ENCODE measurements around the gene CCNY. TPM values are rescaled to one million over a fixed set of nuclear protein-coding genes. Genes with fewer than 3 reads are reported as not detected.

Gene CCNY
- polyA plus RNA-seq, 4 donors = 100 to 118 (median 113) TPM

DNA sequence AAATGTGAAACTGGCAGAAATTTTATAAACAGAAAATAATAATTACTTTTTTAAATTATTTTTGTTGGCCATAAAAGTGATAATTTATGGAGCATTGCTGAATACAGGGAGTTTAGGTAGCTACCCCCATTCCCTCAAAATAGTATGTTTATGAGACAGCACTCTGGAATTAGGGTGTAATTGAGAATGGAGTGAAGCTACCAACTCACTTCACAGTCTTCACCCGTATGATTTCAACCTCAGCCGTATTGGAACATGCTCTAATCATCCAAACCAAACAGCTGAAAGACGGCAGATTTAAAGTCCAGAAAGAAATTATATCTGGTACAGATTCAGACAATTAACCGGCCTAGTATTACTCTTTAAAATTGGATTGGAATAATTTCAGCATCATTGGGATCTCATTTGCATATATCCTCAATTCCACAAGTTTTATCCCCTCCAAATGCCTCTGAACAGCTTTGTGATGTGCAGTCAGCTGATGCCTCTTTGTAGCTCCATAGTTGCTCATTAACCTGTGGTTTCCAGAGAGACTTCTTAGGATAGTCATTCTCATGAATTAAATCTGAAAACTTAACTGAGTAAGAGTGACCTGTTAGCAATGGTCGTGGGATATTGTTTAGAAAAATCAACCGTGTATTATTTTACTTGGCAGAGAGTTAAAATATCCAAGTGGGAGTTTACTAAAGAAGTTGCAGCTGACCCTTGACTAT is 209.7 kb downstream of the CCNY start:
- peak in 1 of 4 donors; percentile 10 for DNase-seq (ENCODE audit: low read depth in 4 of 4, low spot score in 3 of 4)

DNA sequence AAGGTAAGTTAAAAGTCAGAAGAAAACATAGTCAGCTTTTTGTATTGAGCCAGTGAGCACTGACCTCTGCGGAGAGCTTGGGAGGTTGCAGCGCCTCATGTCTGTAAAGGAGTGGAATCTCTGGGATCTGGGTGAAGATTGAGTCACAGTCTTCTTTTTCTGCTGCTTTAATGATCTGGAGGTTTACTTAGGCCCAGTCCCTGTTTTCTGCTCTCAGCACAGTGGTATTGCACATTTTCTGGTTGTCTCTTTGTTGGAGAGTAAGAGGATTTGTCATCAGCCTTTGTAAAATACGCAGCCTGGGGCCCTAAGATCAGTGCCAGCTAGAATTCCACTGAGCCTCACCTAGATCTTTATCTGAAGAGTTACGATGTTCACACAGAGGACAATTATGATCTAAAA is 210.5 kb downstream of the CCNY start:
- DNase-seq (ENCODE audit: low read depth in 4 of 4, low spot score in 3 of 4) = no peak

DNA sequence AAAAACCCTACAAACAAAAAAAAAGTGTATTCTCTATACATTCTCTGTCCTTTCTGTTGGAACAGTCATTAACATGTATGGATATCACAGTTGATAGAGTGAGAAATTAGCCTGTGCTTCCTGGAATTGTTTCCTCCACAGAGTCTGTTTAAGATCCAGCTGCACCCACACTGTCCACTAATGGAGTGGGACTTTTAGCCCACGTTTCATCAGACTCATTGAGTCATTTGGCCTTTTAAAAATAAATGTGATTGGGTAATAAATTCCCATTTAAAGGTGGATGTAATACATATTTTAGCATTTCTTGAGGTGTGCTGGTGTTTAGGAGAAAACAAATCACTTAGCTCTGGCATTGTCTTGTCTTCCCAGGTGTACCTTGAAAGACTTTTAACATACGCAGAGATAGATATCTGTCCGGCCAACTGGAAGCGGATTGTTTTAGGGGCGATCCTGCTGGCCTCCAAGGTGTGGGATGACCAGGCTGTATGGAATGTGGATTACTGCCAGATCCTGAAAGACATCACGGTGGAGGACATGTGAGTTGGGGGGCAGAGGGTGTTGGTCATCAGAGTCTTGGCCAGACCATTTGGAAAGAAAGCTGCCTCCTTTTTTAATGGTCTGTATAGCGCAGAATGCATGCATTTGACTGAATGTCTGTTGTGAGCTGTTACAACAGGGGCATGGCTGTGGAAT is 216.5 kb downstream of the CCNY start:
- no peak for DNase-seq (ENCODE audit: low read depth in 4 of 4, low spot score in 3 of 4)

DNA sequence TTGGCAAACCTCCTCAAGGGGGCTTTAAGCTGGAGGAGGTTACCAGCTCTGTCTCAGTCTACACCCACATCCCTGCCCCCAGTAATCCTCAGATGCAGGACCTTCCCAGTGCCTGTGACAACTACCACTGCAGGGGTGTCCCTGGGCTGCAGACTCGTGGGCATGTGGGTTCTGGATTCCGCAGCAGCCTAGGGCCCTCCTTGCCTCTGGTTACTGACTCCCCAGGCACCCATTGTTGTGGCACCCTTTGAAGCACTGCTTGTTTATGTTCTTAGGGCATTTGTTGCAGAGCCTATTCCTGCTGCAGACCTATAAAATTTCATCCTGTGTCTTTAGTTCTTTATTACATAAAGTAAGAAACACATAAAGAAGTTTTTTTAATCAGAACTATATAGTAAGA is 217.7 kb downstream of the CCNY start:
- no peak for DNase-seq (ENCODE audit: low read depth in 4 of 4, low spot score in 3 of 4)

DNA sequence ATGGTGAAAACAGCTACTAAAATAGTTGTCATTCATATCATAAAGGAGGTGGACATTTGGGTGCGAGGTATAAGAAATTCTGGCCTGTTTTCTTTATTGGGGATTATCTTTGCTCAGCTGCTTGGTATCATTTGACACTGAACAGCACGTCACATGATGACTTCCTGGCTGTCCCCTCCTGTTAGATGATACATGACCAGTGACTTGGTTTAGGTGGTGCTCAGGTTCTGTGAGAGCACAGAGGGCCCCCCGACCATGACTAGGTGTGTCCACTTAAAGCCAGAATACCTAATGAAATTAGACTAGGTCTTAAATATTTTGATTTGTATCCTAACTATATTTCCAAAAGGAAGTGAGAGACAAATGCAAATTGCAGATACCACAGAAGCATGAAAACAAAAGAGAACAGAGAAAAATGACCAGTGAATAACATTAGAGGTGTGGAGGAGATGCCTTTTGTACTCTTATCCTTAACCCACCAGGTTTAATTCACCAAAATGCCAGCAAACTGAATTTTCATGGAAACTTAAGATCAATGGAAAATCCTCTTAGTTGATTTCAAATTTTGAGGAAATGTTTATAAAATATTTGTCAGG is 218.2 kb downstream of the CCNY start:
- DNase-seq (ENCODE audit: low read depth in 4 of 4, low spot score in 3 of 4) = no peak

DNA sequence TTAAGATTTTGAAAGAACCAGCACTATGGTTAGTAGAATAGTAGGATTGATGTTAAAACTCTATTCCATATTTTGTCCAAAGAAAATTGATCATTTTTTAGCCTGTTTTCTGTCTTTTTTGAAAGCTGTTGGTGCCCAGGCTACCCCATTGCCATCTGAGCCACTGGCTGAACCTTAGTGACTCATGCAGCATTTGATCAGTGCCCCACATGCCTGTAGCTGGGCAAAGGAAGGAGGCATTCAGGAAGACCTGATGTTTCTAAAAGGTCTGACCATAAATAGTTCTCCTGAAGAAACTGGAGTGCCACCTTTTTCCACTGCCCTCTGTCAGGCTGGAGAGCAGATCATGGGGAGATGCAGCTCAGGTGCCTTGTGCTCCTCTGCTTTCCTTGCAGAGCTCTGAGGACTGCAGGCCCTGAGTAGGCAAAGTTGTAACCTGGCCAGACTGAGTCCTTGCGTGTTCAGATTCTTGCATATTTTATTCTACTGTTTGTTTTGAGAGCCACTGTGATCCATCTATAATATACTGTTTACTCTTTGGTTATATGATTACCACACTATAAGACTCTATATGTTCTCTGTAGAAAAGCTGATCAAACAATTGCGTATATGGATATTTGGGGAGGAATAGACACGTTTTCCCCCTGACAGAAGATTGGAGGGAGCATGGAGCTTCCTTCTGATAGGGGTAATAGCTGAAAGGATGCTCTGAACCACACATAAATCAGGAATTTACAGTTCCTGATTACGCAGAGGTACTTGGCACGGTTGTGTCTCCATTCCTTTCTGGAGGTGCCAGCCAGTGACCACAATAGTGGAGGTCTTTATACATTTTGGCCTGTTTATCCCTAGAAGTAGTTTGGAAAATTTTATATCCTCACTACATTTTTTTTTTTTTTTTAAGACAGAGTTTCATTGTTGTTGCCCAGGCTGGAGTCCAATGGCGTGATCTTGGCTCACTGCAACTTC is 219.9 kb downstream of the CCNY start:
- no peak for DNase-seq (ENCODE audit: low read depth in 4 of 4, low spot score in 3 of 4)

DNA sequence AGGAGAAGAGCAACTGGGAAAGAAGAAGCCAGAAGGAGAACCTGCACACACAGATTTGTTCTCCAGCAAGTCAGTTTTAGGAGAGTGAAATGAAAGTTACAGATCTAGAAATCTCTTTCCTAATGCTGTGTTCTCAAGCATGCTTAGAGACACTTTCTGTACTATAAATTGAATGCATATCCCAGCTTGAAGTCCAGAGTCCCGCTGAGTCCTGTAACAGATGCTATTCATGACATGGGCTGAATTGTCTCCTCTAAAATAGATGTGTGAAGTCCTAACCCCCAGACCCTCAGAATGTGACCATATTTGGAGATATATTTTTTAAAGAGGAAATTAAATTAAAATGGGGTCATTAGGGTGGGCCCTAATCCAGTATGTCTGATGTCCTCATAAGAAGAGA is 222.0 kb downstream of the CCNY start:
- no peak for DNase-seq (ENCODE audit: low read depth in 4 of 4, low spot score in 3 of 4)

DNA sequence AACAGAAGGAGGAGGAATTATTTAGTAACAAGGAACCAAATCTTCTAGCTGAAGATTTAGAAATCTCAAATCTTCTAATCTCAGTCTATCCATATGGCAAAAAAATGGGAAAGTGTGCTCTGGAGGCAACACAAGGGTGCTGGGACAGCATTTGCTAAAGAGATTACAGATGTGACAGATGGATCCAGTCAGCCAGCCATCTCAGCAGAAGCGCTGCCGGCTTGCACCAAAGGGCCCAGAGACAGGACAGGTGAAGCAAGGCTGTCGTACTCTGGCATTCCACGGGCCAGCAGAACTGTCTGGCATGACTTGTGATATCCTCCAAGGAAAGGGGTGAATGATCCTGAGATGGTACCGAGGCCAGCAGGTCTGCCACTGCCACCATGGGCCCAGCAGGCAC is 223.1 kb downstream of the CCNY start:
- no peak for DNase-seq (ENCODE audit: low read depth in 4 of 4, low spot score in 3 of 4)

DNA sequence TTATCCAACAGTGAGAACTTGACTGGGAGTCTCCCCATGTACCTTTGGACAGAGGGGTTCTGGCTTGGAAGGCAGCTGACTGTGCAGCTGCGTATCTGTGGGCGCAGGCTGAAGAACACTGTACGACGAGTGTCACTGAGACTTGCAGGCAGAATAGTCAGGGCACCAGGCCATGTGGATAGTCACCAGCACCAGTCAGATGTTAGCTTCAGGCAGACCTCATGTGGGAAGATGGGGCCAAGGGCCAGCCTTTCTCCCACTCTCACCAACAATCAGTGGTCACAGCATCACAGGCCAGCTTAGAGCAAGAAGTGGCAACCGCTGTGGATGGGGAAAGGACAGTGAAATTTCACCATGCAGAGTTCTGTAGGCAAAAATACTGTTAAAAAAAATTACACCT is 225.4 kb downstream of the CCNY start:
- DNase-seq (ENCODE audit: low read depth in 4 of 4, low spot score in 3 of 4) = no peak

DNA sequence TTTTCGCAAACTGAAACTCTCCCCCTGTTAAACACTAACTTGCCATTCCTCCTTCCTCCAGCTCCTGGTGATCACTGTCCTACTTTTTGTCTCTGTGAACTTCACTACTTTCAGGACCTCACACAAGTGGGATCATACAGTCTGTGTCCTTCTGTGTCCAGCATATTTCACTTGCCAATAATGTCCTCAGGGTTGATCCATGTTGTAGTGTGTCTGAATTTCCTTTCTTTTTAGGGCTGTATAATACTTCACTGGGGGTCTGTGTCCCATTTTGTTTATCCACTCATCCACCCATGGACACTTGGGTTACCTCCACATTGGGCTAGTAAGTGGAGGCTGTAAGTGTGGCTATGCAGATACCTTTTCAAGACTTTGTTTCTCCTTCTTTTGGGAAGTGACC is 226.1 kb downstream of the CCNY start:
- no peak for DNase-seq (ENCODE audit: low read depth in 4 of 4, low spot score in 3 of 4)

DNA sequence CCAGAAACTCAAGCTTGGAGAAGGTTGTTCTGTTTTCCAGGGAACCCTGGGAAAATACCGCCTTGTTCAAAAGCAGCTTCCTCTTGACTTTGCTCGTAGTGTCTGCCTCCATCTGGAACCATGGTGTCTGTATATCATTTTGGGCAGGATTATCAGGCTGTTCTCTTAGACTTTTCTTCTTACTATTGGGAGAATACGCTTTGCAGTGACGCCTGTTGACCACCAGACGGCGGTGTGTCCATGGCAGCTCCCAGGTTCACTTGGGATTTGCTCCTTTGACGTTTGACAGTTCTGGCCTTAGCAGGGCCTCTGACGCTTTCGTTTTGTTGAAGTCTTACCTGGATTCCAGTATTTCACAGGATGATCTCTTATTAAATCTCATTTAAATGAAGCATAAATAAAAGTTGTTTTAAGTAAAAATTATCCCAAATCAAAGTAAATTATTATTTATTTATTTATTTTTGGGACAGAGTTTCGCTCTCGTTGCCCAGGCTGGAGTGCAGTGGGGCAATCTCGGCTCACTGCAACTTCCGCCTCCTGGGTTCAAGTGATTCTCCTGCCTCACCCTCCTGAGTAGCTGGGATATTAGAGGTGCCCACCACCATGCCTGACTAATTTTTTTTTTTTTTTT is 227.1 kb downstream of the CCNY start:
- DNase-seq (ENCODE audit: low read depth in 4 of 4, low spot score in 3 of 4) = peak; percentile 37 to 63 (median 50)

DNA sequence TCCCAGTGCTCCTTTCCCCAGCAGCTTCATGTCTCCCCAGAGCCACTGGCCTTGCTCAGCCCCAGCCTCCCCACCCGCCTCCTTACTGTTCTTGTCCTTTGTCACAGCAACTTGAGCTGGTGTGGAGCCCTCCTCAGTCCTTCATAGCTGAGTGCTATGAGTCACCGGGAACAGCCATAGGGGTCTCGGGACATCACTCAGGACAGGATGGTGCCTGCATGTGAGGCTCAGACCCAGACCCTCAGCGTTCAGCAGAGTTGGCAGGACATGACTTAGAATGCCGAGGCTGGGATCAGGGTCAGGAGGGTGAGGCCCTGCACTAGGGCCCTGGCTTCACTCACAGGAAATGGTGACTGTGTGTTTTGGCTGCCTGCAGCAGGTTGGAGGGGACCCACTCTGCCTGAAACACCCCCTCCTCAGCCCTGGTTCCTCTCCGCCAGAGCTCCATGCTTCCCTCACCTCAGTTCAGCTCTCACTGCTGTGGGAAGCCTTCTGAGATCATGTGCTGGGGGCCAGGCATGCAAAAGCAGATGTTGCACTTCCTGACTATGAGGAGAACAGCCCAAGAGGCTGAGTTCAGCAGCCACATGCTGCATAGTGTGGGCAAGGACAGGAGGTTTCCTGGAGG is 228.1 kb downstream of the CCNY start:
- DNase-seq (ENCODE audit: low read depth in 4 of 4, low spot score in 3 of 4) = no peak

DNA sequence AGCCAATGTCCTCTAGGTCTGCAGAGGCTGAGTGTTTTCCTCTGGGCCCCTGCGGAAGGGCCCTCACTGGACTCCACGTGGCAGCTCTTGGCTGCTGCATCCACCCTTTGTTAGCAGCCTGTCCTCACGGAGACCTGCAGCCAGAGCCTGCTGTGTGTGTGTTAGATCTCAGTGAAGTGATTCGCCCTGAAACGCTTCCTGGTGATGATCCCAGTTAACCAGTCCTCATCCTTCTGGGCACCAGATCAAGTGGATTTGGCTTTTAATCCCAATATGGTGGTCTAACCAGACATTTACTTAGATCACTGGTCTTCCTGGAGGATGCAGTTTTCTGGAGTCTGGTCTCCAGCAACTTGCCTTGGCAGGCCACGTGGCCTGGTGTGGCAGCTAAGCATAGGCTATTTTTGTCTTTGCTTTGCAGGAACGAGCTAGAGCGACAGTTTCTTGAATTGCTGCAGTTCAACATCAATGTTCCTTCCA is 229.3 kb downstream of the CCNY start:
- DNase-seq (ENCODE audit: low read depth in 4 of 4, low spot score in 3 of 4) = no peak

DNA sequence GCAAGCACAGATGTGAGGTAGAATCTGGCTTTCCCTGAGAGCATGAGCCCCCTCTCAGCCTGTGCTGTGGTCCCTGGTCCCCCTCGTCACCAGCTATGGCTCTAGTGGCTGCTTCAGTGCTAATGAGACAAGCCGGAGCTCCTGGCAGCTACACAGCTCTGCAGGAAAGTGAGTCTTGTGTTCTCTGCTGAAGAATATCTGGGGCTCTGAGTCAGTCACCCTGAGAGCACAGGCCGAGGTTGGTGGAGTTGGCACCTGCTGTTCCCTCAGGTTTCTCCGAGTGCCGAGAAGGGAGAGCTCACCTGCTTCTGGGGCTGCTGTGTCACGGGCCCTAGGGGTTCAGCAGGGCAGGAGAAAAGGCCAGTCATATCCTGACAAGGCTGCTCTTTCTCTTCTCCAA is 231.6 kb downstream of the CCNY start:
- no peak for DNase-seq (ENCODE audit: low read depth in 4 of 4, low spot score in 3 of 4)

DNA sequence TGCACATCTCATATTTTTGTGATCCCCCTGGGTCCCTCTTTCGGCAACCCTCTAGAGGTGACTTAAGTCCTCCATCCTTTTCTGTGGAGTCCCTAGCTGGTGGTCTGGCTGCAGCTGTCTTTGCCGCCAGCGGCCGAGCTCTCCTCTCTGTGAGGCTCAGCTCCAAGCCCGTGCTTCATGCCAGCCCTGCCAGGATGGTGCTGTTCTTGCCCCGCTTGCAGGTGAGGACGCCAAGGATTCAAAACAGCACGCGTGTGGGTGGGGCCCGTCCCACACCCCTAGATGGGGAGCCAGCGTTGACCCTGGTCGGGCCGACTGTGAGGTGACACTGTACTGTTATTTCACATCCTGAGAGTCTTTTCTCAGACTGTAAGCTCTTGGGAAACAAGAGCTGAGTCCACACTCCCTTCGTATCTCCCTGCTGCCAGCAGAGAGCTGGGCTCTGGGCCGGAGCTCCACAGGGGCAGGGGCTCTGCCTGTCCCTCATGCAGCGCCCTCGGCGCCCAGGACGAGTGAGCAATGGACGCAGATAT is 232.2 kb downstream of the CCNY start:
- no peak for DNase-seq (ENCODE audit: low read depth in 4 of 4, low spot score in 3 of 4)

DNA sequence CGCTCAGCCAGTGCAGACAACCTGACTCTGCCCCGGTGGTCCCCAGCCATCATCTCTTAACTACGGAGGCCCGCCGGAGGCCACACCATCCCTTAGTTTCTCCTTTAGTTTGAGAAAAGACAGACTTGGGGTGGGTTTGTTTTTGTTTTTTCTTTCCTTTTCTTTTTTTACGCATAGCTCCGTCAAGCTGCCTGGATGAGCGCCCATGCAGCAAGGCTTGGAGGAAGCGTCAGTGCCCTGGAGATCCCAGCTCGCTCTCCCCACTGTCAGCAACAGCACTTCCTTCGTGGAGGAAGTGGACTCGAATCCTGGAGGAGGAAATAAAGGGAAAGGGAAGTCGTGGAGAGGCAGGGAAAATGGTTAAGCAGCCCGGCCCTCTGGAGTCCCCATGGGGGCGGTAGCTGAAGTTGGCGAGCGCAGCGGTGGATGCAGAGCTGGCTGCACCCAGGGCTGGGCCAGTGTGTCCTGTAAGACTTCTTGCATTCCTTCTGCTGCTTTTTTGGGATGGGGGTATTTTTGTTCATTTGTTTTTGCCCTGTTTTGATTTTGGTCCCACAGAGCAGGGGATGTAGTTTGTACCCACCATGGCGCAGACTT is 232.9 kb downstream of the CCNY start:
- no peak for DNase-seq (ENCODE audit: low read depth in 4 of 4, low spot score in 3 of 4)

DNA sequence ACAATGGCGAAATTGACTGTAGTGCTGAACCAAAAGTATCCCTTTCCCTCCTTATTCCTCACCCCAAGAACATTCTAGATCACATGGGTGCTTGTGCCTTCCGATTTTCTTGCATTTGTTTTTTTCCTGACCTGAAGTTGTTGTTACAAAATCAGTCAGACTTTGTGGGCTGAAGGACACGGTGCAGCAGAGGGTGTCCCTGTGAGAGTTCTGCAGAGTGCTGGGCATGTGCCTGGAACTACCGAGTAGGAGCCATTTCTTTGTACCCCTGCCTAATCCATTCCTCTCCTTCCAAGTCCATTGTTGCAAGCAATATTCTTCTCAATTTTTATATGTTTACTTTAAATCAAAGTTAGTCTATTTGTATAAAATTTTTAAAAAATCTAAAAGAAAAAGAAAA is 233.5 kb downstream of the CCNY start:
- DNase-seq (ENCODE audit: low read depth in 4 of 4, low spot score in 3 of 4) = no peak

DNA sequence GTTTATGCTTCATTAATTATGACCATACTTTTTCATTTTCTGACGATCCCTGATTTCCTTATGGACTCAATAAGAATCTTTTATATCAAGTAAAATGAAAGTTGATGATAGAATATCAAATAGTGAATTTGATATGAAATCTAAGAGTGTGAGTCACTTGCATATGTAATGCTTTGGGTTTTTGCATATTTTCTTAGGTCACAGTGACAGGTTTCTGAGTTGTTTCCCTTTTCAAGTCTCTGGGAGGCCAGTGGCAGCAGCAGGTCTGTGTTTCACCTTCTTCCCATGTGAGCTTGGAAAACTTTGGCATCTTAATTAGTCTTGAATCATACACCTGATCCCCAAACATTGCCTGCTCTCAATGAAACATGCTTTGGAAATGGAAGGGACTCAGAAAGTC is 234.1 kb downstream of the CCNY start:
- DNase-seq (ENCODE audit: low read depth in 4 of 4, low spot score in 3 of 4) = no peak

DNA sequence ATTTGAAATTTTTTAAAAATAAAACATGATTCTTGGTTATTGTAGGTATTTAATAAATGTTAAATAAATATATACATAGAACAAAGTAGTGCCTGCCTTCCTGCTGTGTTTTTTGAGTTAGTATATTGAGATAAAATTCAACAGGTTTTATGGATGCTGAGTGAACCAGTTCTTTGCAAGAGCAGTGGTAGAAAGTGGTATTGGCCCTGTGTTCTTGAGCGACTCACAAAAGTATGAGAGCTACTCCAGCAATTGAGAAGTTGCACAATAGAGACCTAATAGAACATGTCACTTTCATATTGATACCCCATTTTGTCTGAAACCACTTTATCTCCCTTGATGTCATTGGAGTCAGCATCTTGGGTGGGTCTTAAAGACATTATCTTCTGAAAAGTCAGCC is 236.3 kb downstream of the CCNY start:
- DNase-seq (ENCODE audit: low read depth in 4 of 4, low spot score in 3 of 4) = no peak
